Heart left ventricle (tissue), 16 donors: ENCODE measurements around the gene EHMT1. TPM values are rescaled to one million over a fixed set of nuclear protein-coding genes. Genes with fewer than 3 reads are reported as not detected.

Experiments
- ATAC-seq, 4 donors: fragments of 200-7000 bp; cut with Tn5 transposase; one replicate each; pipeline ENCODE4 v1.9.1; 2020 to 2022; ENCODE audit warnings: moderate library complexity in 4 of 4, mild to moderate bottlenecking in 3 of 4, moderate number of reproducible peaks in 1 of 4
- DNase-seq, 5 donors: peaks; one replicate each; pipeline ENCODE4 v3.0.0-alpha.2; 2020
- H3K27ac ChIP-seq, 12 donors: fragments of 200-600 bp; sonication (generic) in 4 of 12; one replicate each; pipeline versions ENCODE4 v1.5.0 to v1.8.0; 2016 to 2022; ENCODE audit warnings: mild to moderate bottlenecking in 2 of 12
- H3K27me3 ChIP-seq, 9 donors: fragments of 200-600 bp; sonication (generic) in 2 of 9; one replicate each; pipeline versions ENCODE4 v1.5.1 to v1.8.0; 2016 to 2022; ENCODE audit warnings: mild to moderate bottlenecking in 3 of 9
- H3K36me3 ChIP-seq, 9 donors: fragments of 200-600 bp; sonication (generic) in 2 of 9; one replicate each; pipeline versions ENCODE4 v1.5.0 to v1.8.0; 2018 to 2022; ENCODE audit warnings: mild to moderate bottlenecking in 2 of 9
- H3K4me1 ChIP-seq, 12 donors: fragments of 200-600 bp; sonication (generic) in 4 of 12; one replicate each; pipeline versions ENCODE4 v1.5.0 to v1.8.0; 2016 to 2022; ENCODE audit warnings: mild to moderate bottlenecking in 3 of 12
- H3K4me3 ChIP-seq, 12 donors: fragments of 200-600 bp; sonication (generic) in 4 of 12; one replicate each; pipeline versions ENCODE4 v1.5.0 to v1.8.0; 2017 to 2022; ENCODE audit warnings: mild to moderate bottlenecking in 9 of 12, moderate library complexity in 4 of 12
- H3K9me3 ChIP-seq, 12 donors: fragments of 200-600 bp; sonication (generic) in 4 of 12; one replicate each; pipeline versions ENCODE4 v1.5.0 to v1.8.0; 2016 to 2022; ENCODE audit warnings: mild to moderate bottlenecking in 1 of 12
- POLR2A ChIP-seq, 2 donors: fragments of 450-650 bp; IDR thresholded peaks; one replicate each; pipeline ENCODE4 v1.6.1; 2017; ENCODE audit warnings: antibody characterized with exemption in 2 of 2, mild to moderate bottlenecking in 2 of 2, moderate library complexity in 2 of 2
- WGBS, 4 donors: extraction: QIAGEN DNeasy Blood & Tissue Kit in 2 of 4; methylation state at CpG; one replicate each; pipeline versions ENCODE4 v1.1.5 to v1.1.7; 2013 to 2018; 5-methylcytosine and 5-hydroxymethylcytosine counted together
- intact Hi-C, 10 donors: fragments of 100-400 bp; cut with DNase I; formaldehyde crosslinking; loops; one replicate each; pipeline versions ENCODE4 v1.11.1 to v1.14.2; 2022
- polyA plus RNA-seq, 2 donors: library from polyadenylated mRNA; stranded (reverse); fragments of 200-250 nt; gene quantifications; one replicate each; pipeline ENCODE4 v1.2.3, GENCODE V29; 2013
- total RNA-seq, 9 donors: library from RNA; depleted of rRNA in 2 of 9; stranded (reverse); fragments of >200 nt in 2 of 9; fragmentation: NEBNext Ultra II Directional in 3 of 9; extraction: Animal tissue kit (Norgen Biotek cat#: 25700) in 3 of 9; gene quantifications; one replicate each; pipeline versions ENCODE4 v1.1.0 to v1.2.4, GENCODE V29; 2016 to 2023
- TF ChIP-seq, protein P1 (sequence below), 12 donors: fragments of 200-600 bp; sonication (generic) in 4 of 12; IDR thresholded peaks; one replicate each; pipeline versions ENCODE4 v1.5.0 to v1.8.0; 2018 to 2022; ENCODE audit warnings: antibody characterized with exemption in 12 of 12, mild to moderate bottlenecking in 5 of 12
- donor health status: ischemic (EF 13 %, LVEDD 7.1; RV severe dilation, severe dysfunction).
- donor health status: healthy with polysubstance abuse.
- donor health status: DM: no; HTN: yes; CAD: no.
- donor health status: DM: no; HTN: no; CAD: no.
- donor health status: ischemic (EF 25% LVEDD 6.9; RV normal size, moderate dysfunction).
- donor health status: ischemic (EF 25% LVEDD 5.7; RV mildly dilated, moderate dysfunction).
- donor health status: healthy.
- donor health status: DM: yes; HTN: yes; CAD: no.
- donor health status: ischemic (EF 35%, LVEDD 5.7; RV mildly dilated, moderate dysfunction).
- donor health status: nonischemic (EF 11% LVEDD 7.7; RV severe dilation, severe dysfunction).
- donor health status: DM: yes; HTN: yes; CAD: no.
- donor health status: PGD.
- donor health status: ischemic (EF 29% LVEDD 5.4; RV normal size, mild dysfunction).
- donor health status: nonischemic (EF 23%, LVEDD 6.1; RV moderate dilation, normal function).

Gene EHMT1
- total and polyA plus RNA-seq, 11 donors = 24.5 to 55.9 (median 28.9) TPM

DNA sequence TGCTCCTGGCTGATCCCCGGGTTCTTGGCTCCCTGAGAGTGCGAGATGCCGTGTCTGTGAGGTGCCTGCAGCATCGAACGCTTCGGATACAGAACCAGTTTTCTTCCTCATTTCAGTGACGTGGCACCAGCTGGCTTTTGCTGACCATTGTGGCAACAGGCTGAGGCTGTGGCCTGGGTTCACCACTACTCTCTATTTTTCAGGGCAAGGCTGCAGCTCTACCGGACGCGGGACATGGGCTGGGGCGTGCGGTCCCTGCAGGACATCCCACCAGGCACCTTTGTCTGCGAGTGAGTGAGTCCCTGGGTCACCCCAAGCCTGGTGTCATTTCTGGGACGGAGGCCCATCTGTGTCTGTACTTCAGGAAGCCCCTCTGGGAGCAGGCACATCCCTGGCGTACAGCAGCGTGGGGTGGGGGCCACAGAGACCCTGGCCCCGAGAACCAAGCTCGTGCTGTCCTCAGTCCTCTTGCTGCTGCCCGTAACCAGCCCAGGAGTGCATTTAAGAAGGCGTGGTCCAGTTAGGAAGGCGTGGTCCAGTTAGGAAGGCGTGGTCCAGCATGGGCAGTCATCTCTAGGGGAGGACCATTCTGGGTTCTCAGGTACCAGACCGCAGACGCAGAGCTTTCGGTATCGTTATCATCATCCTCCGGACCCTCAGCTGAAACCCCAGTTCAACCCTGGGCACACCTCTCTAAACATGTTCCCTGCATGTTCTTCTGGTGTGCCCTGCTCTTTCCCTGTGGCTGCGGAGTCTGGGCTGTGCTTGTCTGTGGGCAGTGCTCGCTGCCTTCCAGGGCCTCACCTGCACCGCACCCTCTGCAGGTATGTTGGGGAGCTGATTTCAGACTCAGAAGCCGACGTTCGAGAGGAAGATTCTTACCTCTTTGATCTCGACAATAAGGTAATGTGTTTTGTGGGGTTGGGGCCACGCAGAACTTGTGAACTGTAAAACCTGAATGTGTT, 198.7 kb downstream of the EHMT1 start:
- Histone ChIP-seq H3K27me3 (no peaks in the 10 kb centered on the region), H3K9me3 (peaks cover 0 to 14% (median 2%) of the 10 kb centered on the region in 12 donors), H3K4me3 (no peak overlapping the region), H3K27ac (no peak overlapping the region), H3K36me3 (peaks cover 0 to 89% (median 72%) of the 10 kb centered on the region in 9 donors), H3K4me1 (no peaks in the 10 kb centered on the region)
- intact Hi-C loops = no loop called here
- 95 to 98% (median 97%) methylated on average over 25 to 35 of the region's 35 CpGs for WGBS, 4 donors
- TF ChIP-seq POLR2A (IDR thresholded peaks at IDR 0.05) = no peak
- TF ChIP-seq, protein P1, sequence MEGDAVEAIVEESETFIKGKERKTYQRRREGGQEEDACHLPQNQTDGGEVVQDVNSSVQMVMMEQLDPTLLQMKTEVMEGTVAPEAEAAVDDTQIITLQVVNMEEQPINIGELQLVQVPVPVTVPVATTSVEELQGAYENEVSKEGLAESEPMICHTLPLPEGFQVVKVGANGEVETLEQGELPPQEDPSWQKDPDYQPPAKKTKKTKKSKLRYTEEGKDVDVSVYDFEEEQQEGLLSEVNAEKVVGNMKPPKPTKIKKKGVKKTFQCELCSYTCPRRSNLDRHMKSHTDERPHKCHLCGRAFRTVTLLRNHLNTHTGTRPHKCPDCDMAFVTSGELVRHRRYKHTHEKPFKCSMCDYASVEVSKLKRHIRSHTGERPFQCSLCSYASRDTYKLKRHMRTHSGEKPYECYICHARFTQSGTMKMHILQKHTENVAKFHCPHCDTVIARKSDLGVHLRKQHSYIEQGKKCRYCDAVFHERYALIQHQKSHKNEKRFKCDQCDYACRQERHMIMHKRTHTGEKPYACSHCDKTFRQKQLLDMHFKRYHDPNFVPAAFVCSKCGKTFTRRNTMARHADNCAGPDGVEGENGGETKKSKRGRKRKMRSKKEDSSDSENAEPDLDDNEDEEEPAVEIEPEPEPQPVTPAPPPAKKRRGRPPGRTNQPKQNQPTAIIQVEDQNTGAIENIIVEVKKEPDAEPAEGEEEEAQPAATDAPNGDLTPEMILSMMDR (IDR thresholded peaks at IDR 0.05) = no peak
- DNase-seq (no peak), ATAC-seq (no peak)

DNA sequence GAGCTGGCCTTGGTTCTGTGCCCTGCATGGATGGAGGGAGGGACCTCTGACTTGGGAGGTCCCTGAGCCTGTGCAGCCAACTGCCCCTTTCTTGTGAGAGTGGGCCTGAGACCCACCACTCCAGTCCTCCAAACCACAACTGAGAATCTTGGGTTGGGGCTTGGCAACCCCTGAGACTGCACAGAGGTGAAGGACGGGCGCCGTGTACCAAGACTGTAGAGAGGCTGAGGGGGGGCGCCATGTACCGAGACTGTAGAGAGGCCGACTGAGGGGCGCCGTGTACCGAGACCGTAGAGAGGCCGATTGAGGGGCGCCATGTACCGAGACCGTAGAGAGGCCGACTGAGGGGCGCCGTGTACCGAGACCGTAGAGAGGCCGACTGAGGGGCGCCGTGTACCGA, 199.5 kb downstream of the EHMT1 start:
- H3K27me3 ChIP-seq = no peaks in the 10 kb centered on the region
- H3K4me1 ChIP-seq = no peaks in the 10 kb centered on the region
- DNase-seq (no peak), ATAC-seq (peak in 1 of 4 donors; percentile 14)
- peaks cover 0 to 14% (median 2%) of the 10 kb centered on the region in 12 donors for H3K9me3 ChIP-seq
- no peak for TF ChIP-seq POLR2A (IDR thresholded peaks at IDR 0.05)
- TF ChIP-seq, protein P1 (IDR thresholded peaks at IDR 0.05) = no peak
- H3K27ac ChIP-seq = no peak overlapping the region
- no peak overlapping the region for H3K4me3 ChIP-seq
- WGBS, 4 donors = 90 to 95% (median 93%) methylated on average over 3 to 16 of the region's 23 CpGs
- H3K36me3 ChIP-seq = peaks cover 0 to 86% (median 65%) of the 10 kb centered on the region in 9 donors
- intact Hi-C loops = no loop called here

DNA sequence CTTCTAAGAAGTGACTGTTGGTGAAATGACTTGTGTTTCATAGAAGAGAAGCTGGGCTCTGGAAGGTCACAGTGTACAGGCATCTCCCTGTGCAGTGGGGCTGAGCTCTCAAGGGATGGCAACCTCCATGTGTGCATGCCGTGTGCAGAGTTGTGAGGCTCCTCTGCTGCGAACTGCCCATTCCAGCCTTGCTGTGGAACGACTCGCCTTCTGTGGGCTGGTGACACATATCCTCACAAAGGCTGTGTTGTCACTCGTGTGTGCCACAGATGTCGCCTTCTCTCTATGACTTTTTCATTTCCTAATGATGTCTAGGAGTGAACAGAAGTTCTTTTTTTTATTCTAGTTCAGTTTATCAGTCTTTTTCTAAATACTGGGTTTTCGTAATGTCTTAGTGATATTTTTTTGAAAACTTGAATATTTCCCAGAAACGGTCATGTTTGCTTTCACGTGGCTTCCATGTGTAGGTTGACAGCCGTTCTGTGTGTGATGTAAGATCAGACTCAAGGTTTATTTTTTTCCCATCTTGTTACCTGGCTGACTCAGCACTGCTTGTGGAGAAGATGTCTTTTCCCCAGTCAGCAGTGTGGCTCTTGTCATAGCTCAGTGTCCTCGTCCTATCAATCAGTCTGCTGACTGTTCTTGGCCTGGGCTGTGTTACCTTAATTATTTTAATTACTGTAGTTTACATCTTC, 201.5 kb downstream of the EHMT1 start:
- Histone ChIP-seq H3K36me3 (peaks cover 0 to 84% (median 62%) of the 10 kb centered on the region in 9 donors), H3K4me1 (no peaks in the 10 kb centered on the region), H3K4me3 (no peak overlapping the region), H3K9me3 (peaks cover 0 to 14% (median 2%) of the 10 kb centered on the region in 12 donors), H3K27ac (no peak overlapping the region), H3K27me3 (no peaks in the 10 kb centered on the region)
- TF ChIP-seq POLR2A (IDR thresholded peaks at IDR 0.05) = no peak
- TF ChIP-seq, protein P1 (IDR thresholded peaks at IDR 0.05) = no peak
- intact Hi-C loops = no loop called here
- DNase-seq (no peak), ATAC-seq (peak in 1 of 4 donors; percentile 33)
- 92 to 97% (median 96%) methylated on average over 11 of the region's 11 CpGs for WGBS, 4 donors
